Measurements from ENCODE around the gene SWI5.

The SWI5 gene

DNA sequence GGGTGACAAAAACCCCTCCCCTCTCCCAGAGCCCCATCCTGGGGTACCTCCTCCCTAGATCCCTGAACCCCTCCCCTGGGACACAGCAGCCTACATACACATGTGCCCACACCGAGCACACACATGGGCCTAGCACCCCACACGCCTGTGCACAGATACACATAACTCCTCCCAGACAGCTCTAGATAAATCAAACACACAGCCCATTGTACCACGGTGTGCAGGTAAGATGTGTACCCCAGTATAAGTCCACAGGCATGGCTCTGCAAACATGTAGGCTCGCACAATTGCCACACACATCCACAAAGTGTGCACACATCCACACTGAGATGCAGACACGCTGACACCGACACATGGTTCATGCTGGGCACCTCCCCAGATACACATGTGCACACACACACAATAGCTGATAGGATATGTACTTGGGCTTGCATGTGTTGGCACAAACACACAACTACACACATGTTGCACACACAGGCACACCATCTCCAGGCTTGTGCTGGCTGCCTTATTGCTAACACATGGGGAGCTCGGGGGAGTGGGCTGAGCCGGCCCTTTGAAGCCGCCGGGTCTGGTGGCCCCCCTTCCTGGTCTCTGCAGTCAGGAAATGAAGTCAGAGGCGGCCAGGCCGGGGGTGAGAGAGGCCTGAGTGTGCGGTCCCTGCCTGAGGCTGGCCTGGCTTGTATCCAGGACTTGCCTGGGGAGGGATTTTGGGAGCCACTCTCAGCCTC is 30.5 kb upstream of the SWI5 start:
- TF ChIP-seq, protein P1, sequence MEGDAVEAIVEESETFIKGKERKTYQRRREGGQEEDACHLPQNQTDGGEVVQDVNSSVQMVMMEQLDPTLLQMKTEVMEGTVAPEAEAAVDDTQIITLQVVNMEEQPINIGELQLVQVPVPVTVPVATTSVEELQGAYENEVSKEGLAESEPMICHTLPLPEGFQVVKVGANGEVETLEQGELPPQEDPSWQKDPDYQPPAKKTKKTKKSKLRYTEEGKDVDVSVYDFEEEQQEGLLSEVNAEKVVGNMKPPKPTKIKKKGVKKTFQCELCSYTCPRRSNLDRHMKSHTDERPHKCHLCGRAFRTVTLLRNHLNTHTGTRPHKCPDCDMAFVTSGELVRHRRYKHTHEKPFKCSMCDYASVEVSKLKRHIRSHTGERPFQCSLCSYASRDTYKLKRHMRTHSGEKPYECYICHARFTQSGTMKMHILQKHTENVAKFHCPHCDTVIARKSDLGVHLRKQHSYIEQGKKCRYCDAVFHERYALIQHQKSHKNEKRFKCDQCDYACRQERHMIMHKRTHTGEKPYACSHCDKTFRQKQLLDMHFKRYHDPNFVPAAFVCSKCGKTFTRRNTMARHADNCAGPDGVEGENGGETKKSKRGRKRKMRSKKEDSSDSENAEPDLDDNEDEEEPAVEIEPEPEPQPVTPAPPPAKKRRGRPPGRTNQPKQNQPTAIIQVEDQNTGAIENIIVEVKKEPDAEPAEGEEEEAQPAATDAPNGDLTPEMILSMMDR (IDR thresholded peaks at IDR 0.05; ENCODE audit: low read depth, low read length): no peak
- Histone ChIP-seq H3K36me3 (peaks cover 3% of the 10 kb centered on the region; the same call in 1 of the 2 replicates), H3K9me3 (no peaks in the 10 kb centered on the region; the same call in 1 of the 2 replicates), H3K27me3 (no peaks in the 10 kb centered on the region), H3K4me1 (peaks cover 7% of the 10 kb centered on the region), H3K4me3 (ENCODE audit: low read depth, low read length) (0 out of 2 replicates have a peak overlapping the region, but pooled peaks have one; percentile 6)
- DNase-seq: peak; percentile 73

DNA sequence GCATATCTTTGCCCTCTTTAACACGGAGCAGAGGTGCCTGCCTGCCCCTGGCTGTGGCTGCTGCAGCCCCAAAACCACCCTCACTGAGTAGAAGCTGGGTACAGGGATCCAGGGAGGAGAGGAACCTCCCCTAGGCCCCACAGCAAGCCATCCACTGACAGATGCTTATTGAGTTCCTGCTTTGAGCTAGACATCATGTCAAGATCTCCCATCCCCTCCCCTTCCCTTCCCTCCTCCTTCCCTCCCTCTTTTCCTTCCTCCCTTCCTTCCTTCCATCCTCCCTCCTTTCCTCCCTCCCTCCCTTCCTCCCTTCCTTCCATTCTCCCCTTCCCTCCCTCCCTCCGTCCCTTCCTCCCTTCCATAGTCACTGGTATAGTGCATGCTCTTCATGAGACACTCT is 29.6 kb upstream of the SWI5 start:
- no peaks in the 10 kb centered on the region for H3K27me3 ChIP-seq
- H3K9me3 ChIP-seq: no peaks in the 10 kb centered on the region; the same call in 1 of the 2 replicates
- H3K4me1 ChIP-seq: peaks cover 7% of the 10 kb centered on the region
- no peak for DNase-seq
- no peak overlapping the region for H3K4me3 ChIP-seq (ENCODE audit: low read depth, low read length)
- peaks cover 3% of the 10 kb centered on the region for H3K36me3 ChIP-seq
- TF ChIP-seq, protein P1 (IDR thresholded peaks at IDR 0.05; ENCODE audit: low read depth, low read length): no peak

DNA sequence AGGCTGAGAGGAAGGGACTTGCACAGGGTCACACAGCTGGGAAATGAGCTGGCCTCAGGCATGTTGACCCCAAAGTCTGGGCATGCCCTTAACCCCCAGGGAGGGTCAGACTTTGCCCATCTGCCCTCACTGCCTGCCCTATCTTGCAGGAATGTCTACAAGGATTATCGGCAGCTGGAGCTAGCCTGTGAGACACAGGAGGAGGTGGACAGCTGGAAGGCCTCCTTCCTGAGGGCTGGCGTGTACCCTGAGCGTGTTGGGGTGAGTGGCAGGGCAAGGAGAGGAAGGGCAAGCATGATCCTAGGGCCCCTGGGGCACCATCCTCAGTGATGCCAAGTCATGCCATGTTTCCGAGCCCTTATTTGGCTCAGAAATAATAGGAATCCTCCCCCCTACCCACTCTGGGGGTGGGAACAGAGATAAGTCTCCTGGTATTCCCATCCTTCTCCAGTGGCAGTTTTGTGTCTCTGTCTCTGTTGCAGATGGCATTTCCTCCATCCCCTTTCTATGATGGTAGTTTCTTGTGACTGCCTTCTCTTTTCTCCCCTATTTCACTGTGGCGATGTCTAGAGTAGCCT is 28.8 kb upstream of the SWI5 start:
- peaks cover 3% of the 10 kb centered on the region for H3K36me3 ChIP-seq
- TF ChIP-seq, protein P1 (IDR thresholded peaks at IDR 0.05; ENCODE audit: low read depth, low read length): no peak
- peaks cover 7% of the 10 kb centered on the region for H3K4me1 ChIP-seq
- no peaks in the 10 kb centered on the region for H3K27me3 ChIP-seq
- H3K4me3 ChIP-seq (ENCODE audit: low read depth, low read length): no peak overlapping the region
- H3K9me3 ChIP-seq: no peaks in the 10 kb centered on the region; the same call in 1 of the 2 replicates
- no peak for DNase-seq

DNA sequence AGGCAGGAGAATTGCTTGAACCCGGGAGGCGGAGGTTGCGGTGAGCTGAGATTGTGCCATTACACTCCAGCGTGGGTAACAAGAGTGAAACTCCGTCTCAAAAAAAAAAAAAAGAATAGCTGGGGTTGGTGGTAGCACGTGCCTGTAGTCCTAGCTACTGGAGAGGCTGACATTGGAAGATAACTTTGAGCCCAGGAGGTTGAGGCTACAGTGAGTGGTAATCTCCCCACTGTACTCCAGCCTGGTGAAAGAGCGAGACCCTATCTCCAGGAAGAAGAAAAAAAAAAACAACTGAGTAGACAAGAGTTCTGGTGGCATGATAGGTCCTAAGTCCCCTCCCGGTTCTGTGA is 26.5 kb upstream of the SWI5 start:
- Histone ChIP-seq H3K9me3 (no peaks in the 10 kb centered on the region; the same call in 1 of the 2 replicates), H3K4me1 (peaks cover 7% of the 10 kb centered on the region), H3K27me3 (no peaks in the 10 kb centered on the region), H3K4me3 (ENCODE audit: low read depth, low read length) (no peak overlapping the region), H3K36me3 (peaks cover 3% of the 10 kb centered on the region)
- TF ChIP-seq, protein P1 (IDR thresholded peaks at IDR 0.05; ENCODE audit: low read depth, low read length): no peak
- no peak for DNase-seq

DNA sequence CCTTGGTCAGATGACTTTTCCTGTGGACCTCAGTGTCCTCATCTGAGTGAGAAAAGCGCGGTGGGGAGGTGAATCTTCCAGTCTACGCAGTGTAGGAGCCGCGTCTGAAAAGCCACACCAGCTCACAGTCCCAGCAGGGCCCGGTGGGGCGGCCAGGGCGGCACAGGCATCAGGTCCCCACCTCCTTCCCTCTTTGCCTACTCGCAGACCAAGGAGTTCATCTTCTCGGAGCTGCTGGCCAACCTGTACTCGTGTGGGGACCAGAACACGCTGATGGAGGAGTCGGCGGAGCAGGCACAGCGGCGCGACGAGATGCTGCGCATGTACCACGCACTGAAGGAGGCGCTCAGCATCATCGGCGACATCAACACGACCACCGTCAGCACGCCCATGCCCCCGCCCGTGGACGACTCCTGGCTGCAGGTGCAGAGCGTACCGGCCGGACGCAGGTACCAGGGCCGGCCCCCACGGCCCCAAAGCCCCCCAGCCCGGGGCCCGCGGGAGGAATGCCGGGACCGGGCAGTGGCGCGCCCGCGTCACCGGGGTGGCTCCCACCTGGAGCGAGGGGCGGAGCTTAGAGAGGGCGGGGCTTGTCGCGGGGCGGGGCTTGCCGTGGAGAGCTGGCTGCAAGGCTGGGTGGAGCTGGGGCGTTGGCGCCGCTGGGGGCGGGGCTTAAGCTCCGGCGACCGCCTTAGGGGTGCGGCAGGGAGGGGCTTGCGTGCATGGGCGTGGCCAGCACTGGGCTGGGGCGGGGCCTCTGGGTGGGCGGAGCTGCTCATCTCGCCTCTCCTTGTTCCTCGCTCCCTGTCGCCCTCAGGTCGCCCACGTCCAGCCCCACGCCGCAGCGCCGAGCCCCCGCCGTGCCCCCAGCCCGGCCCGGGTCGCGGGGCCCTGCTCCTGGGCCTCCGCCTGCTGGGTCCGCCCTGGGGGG is 25.9 kb upstream of the SWI5 start:
- Histone ChIP-seq H3K4me3 (ENCODE audit: low read depth, low read length) (no peak overlapping the region), H3K4me1 (peaks cover 9% of the 10 kb centered on the region), H3K36me3 (peaks cover 3% of the 10 kb centered on the region), H3K9me3 (no peaks in the 10 kb centered on the region; the same call in 1 of the 2 replicates), H3K27me3 (no peaks in the 10 kb centered on the region)
- TF ChIP-seq, protein P1 (IDR thresholded peaks at IDR 0.05; ENCODE audit: low read depth, low read length): no peak
- peak; percentile 94 for DNase-seq
